Ramos (cell line): Measurements from ENCODE around the gene CEP104.

Experiments
- in situ Hi-C: fragments of 300-500 bp; cut with MboI; formaldehyde crosslinking; loops from one replicate; pipeline ENCODE4 v1.14.3; 2022; ENCODE audit warnings: low sequenced_read_pairs; ENCODE audit not compliant: unreplicated experiment

The CEP104 gene

DNA sequence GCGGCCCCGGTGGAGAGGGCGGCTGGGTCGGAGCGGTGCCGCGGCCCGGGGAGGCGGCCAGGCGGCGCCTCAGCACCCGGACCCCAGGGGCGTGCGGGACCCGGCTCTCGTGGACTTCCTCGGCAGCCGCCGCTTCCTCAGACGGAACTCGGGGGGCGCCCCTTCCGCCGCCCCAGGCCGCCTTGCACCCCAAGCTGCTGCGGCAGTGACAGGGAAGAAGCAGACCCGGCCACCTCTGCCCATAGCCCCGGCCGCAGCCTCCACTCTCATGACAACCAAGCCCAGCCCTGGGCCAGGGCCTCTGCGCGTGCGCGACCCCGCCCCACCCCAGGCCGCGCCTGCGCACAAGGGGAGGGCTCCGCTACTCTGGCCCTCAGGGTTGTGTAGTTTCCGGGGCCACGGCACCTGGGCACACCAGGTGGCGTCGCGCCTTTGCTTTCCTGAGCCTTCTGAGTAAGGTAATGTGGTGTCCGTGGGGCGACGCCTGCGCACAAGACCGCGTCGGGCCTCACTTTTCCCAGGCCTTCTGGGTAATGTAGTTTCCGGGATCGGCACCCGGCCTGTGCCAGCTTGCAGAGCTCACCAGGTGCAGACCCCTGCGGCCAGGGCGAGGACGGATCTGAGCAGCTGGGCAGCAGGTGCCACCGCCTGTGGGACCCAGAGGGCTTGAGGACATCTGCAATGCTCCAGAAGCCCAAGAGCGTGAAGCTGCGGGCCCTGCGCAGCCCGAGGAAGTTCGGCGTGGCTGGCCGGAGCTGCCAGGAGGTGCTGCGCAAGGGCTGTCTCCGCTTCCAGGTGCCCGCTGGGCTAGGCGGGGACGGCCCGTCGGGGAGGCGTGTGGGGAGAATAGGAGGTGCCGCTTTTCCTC lies at the start of gene CEP104, which contains the start of gene DFFB:
Gene CEP104 (minus strand): TSS at position 289 of the 868 bp plus-strand sequence. CDS start 4,804 bp downstream, outside the sequence.
Gene DFFB (plus strand): TSS at position 554 of the 868 bp plus-strand sequence. CDS start 128 bp downstream, at position 682.
- in situ Hi-C loops = no loop called here

GRCh38 chr1:3906672-3907020 lies 49.6 kb upstream of the CEP104 start:
- in situ Hi-C loops = no loop called here

DNA sequence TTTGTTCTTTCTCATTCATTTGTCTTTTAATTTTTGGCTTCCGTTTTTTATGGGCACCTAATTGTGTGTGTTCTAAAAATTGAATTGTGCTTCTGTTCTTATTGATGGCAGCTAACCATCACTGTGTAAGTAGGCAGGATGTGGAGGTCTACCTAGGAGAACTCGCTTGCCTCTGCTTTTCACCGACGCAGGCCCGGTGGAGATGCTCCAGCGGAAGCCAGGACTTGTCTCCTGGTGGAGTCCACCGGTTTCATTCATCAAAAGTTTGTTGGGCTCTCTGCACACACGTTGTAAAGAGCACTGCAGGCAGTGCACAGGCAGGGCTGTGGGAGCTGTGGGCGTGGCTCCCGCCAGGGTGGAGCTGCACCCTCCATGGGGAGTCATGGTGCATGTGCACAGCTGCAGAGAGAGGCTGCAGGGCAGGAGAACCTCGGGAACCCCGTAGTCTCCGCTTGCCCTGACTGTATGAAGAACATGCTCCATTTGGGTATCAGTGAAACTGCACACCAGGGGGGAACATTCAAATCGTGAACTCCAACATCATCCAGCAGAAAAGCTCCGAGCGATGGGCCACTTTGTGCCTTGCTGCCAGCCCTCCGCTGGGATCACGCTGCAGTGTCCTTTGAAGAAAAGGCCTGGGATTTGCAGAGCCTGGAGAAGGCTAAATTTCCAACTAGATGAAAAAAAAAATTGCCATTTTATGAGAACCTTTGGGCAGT lies 49.1 kb upstream of the CEP104 start:
- in situ Hi-C loops = no loop called here

DNA sequence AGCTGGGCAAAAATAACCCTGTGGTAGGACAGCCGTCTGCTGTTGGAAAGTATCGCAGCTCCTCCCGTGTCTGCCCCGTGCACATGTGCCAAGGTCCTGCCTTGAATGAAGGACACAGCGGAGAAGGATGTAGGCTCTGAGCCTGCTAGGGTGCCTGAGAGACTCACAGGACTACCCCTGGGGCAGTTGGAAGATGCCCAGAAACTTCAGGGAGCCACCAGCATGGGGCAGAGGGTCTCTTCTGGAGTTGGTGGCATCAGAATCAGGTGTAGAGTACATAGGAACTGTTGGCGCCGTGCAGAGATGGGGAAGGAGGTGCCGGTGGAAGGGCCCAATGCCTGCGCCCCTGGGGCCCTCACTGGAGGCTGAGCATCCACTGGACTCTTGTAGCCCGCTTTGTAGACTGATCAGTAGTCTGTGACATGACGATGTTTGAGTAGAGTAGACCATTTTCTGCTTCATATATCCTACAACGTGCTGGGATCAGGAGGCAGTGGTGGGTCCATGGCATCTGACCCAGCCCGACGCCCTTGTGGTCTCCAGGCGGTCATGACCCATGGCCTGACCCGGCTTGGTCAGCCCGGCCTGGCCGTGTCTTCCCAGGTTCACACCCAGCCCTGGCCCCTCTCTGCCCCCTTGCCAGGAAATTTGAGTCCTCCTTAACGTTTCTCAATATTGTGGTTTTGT lies 48.4 kb upstream of the CEP104 start:
- in situ Hi-C loops = no loop called here

- in situ Hi-C loops = no loop called here
Measured at GRCh38 chr1:3904843-3905185, 47.8 kb upstream of the CEP104 start.

DNA sequence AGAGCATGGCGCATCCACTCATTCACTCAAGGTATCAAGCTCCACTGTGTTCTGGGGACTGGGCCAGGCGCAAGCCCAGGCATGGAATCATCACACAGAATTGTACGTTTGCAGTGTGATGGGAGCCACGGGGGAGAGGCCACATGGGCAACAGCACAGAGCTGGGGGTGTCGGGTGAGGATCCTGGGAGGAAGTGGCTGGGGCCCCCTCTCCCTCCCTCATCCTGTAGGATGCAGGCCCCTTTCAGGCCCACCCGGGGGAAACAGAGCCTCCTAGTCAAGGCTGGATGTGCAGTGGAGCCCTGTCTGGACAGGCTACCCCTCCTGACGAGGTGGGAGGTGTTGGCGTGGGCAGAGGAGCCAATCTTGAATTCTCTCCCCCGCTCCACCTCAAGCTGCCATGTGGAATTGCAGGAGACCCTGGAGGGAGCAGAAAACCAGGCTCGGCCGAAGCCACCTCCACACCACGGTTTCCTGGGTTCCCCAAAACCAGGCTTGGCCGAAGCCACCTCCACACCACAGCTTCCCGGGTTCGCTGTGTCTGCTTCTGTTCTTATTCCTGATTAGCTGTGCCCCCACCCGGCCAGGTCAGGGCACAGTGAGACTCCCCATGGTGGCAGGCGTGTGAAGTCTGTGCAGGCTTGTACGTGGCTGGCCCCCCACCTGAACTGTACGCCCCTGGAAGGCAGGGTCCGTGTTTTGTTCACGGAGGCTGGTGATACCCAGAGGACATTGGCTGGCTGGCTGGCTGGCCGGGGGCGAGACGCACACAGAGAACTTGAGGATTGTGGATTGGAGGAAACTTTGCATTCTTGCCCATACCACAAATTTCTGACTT lies 47.2 kb upstream of the CEP104 start:
- in situ Hi-C loops = no loop called here

- in situ Hi-C loops = no loop called here
Measured at GRCh38 chr1:3903141-3904005, 46.4 kb upstream of the CEP104 start.

DNA sequence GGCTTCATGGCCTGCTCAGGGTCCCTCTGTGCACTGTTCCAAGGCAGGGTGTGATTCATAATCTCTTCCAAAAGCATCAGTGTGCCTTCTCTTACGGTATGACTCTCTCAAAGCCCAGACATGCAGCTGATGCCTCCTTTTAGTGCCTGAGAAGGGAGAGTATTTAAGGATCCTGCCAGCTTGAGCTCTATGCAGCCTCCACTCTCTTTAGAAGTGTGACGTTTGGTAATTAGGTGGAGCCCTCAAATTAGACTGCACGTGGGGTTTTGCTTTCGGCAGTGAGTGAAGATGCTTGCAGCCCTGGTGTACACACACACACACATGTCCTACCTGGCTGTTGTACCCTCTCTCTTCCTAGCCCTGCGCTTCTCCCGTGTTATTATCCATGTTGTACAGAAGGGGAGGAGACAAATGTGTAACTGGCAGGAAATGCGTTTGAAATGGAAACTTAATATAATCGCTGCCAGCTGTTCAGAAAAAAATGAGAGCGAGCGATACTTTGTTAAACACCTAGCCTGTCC lies 45.6 kb upstream of the CEP104 start:
- in situ Hi-C loops = no loop called here

DNA sequence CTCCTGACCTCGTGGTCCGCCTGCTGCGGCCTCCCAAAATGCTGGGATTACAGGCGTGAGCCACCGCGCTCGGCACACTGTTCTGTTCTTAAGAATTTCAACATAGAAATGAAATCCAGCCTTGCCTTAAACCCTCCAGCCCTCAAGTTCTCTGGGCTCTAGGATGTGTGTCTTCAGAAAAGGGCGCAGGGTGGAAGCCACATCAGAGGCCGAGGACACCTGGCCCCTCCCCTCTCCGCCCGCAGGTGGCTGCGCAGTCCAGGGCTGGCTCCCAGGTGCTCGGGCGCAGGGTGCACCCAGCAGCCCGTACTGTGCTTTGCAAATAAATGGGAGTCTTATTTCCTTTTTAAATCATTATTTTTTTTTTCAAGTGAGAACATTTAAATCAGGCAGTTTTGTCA lies 45.1 kb upstream of the CEP104 start:
- in situ Hi-C loops = no loop called here

- in situ Hi-C loops = no loop called here
Measured at GRCh38 chr1:3900969-3901529, 44.0 kb upstream of the CEP104 start.

- in situ Hi-C loops = no loop called here
Measured at GRCh38 chr1:3900150-3900968, 43.3 kb upstream of the CEP104 start, which contains the start of gene C1orf174. TSS of gene C1orf174 (minus strand) at chr1:3900272. CDS start at chr1:3900186, 86 bp downstream.

DNA sequence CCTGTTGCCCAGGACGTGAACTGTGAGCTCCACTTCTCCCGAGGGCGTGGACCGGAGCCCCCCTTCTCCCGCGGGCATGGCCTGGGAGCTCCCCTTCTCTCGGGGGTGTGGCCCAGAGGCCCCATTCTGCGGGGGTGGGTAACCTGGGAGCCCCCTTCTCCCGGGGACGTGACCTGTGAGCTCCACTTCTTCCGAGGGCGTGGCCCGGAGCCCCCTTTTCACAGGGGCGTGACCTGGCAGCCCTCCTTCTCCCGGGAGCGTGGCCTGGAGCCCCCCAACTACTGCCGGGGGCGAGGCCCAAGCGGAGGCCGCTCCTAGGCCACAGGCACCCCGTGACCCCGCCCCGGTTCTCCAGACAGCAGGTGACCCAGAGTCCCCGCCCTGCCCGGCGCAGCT lies 42.7 kb upstream of the CEP104 start:
- in situ Hi-C loops = loop anchor here (5.0 kb wide), 1 partner anchor 52 kb away; no protein-coding TSS in a partner anchor

- in situ Hi-C loops = loop anchor here (5.0 kb wide), 1 partner anchor 52 kb away; no protein-coding TSS in a partner anchor
Measured at GRCh38 chr1:3898994-3899753, 42.2 kb upstream of the CEP104 start.

DNA sequence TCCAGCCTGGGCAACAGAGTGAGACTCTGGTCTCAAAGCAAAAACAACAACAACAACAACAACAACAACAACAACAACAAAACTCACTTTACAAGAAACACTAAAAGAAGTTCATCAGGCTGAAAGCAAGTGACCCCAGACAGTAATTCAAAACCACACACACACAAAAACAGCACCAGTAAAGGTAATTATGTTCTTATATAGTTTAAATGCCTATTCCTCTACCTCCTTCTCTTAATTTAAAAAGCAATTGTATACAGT lies 41.4 kb upstream of the CEP104 start:
- in situ Hi-C loops = loop anchor here (5.0 kb wide), 1 partner anchor 51 kb away; no protein-coding TSS in a partner anchor

DNA sequence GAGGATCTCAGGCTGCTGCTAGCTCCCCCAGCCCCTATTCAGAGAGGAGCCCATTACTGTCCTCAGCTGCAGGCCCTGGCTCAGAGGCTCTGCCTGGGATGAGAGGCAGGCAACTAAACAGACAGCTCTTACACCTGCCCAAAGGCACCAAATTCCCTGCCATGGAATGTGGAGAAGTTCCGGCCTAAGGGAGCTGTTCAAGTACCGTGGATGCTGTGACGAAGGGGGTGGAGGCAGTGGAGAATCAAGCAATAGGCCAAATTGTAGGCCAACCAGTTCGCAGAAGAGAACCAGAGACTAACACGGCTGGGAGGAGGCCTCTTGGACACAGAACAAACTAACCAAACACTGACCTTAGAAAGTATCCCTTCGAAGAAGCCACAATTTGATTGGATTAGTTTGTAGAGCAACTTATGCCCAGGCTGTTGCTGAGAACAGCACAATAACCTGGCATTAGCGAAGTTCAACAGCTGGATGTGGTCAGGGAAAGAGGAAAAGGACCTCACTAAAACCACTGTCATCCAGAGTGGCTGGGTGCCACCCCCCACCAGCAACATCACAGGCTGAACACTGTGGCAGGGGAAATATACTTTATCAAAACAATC lies 39.5 kb upstream of the CEP104 start:
- in situ Hi-C loops = loop anchor here (5.0 kb wide), 1 partner anchor 49 kb away; no protein-coding TSS in a partner anchor

- in situ Hi-C loops = loop anchor here (5.0 kb wide), 1 partner anchor 49 kb away; no protein-coding TSS in a partner anchor
Measured at GRCh38 chr1:3895951-3896325, 38.9 kb upstream of the CEP104 start.
